D341Med (cell line): ENCODE data around the gene SSC4D.

Experiments used
- DNase-seq: peaks from one replicate; pipeline ENCODE4 v3.0.0; 2012; ENCODE audit warnings: low spot score

Gene SSC4D

GRCh38 chr7:76354516-76354915 lies 55.0 kb downstream of the SSC4D start:
- DNase-seq: no peak

GRCh38 chr7:76353744-76354143 lies 55.8 kb downstream of the SSC4D start:
- DNase-seq: no peak

- DNase-seq: no peak
Measured at GRCh38 chr7:76352193-76352592, 57.3 kb downstream of the SSC4D start.

GRCh38 chr7:76351372-76351771 lies 58.1 kb downstream of the SSC4D start:
- DNase-seq: no peak

GRCh38 chr7:76349313-76349885 lies 60.1 kb downstream of the SSC4D start:
- DNase-seq: no peak

GRCh38 chr7:76347710-76348109 lies 61.8 kb downstream of the SSC4D start:
- no peak for DNase-seq

- DNase-seq: no peak
Measured at GRCh38 chr7:76346778-76347177, 62.7 kb downstream of the SSC4D start.

GRCh38 chr7:76346097-76346496 lies 63.4 kb downstream of the SSC4D start:
- DNase-seq: no peak

- DNase-seq: no peak
Measured at GRCh38 chr7:76343931-76344321, 65.6 kb downstream of the SSC4D start.

GRCh38 chr7:76343294-76343930 lies 66.1 kb downstream of the SSC4D start:
- DNase-seq: no peak

GRCh38 chr7:76342222-76342621 lies 67.3 kb downstream of the SSC4D start:
- no peak for DNase-seq

GRCh38 chr7:76340617-76341131 lies 68.8 kb downstream of the SSC4D start:
- DNase-seq: no peak
